Smooth muscle cell (in vitro differentiated cells): ENCODE data around the gene TEX264. TPM values are rescaled to one million over a fixed set of nuclear protein-coding genes. Genes with fewer than 3 reads are reported as not detected.
"Not testable (repeated sequence)": the region's sequence is repeated elsewhere in the genome, so short reads cannot be mapped to it uniquely, and the experiment has no call there.

Experiments
- DNase-seq: peaks from one replicate; lab custom pipeline; 2025; ENCODE audit not compliant: unreplicated experiment; lab: John Stamatoyannopoulos, UW
- H2AFZ ChIP-seq: fragments of 200-600 bp; sonication (generic); 2 replicates; pipeline ENCODE4 v1.6.0; 2016; ENCODE audit warnings: antibody characterized with exemption, low read depth, mild to moderate bottlenecking
- H3F3A ChIP-seq: fragments of 200-600 bp; sonication (generic); 2 replicates; pipeline ENCODE4 v1.6.0; 2017; ENCODE audit warnings: antibody characterized with exemption, low read depth
- H3K27ac ChIP-seq: fragments of 200-600 bp; sonication (generic); 2 replicates; pipeline ENCODE4 v1.5.1; 2016; ENCODE audit warnings: low read depth, mild to moderate bottlenecking
- H3K27me3 ChIP-seq: fragments of 200-600 bp; sonication (generic); 2 replicates; pipeline ENCODE4 v1.6.1; 2016; ENCODE audit warnings: low read depth, mild to moderate bottlenecking
- H3K36me3 ChIP-seq: fragments of 200-600 bp; sonication (generic); 2 replicates; pipeline ENCODE4 v1.5.1; 2016; ENCODE audit warnings: low read depth
- H3K4me1 ChIP-seq: fragments of 200-600 bp; sonication (generic); 2 replicates; pipeline ENCODE4 v1.5.1; 2016; ENCODE audit warnings: low read depth
- H3K4me2 ChIP-seq: fragments of 200-600 bp; sonication (generic); 2 replicates; pipeline ENCODE4 v1.6.0; 2016; ENCODE audit warnings: mild to moderate bottlenecking
- H3K4me3 ChIP-seq: fragments of 200-600 bp; sonication (generic); 2 replicates; pipeline ENCODE4 v1.5.1; 2016; ENCODE audit warnings: mild to moderate bottlenecking
- H3K79me2 ChIP-seq: fragments of 200-600 bp; sonication (generic); 2 replicates; pipeline ENCODE4 v1.6.0; 2016; ENCODE audit warnings: low read depth, mild to moderate bottlenecking
- H3K9ac ChIP-seq: fragments of 200-600 bp; sonication (generic); 2 replicates; pipeline ENCODE4 v1.6.0; 2016; ENCODE audit warnings: low read depth
- H3K9me3 ChIP-seq: fragments of 200-600 bp; sonication (generic); replicated peaks from 2 replicates; pipeline ENCODE4 v1.5.1; 2016; ENCODE audit warnings: low read depth
- H4K20me1 ChIP-seq: fragments of 200-600 bp; sonication (generic); 2 replicates; pipeline ENCODE4 v1.6.0; 2016; ENCODE audit warnings: low read depth
- CTCF ChIP-seq: fragments of 200-600 bp; sonication (generic); IDR thresholded peaks from 2 replicates; pipeline ENCODE4 v1.5.1; 2017; ENCODE audit warnings: borderline replicate concordance, mild to moderate bottlenecking, antibody characterized with exemption; ENCODE audit not compliant: insufficient read depth, poor library complexity, severe bottlenecking
- WGBS: methylation state at CpG from one replicate; pipeline ENCODE4 v1.1.7; 2016; ENCODE audit warnings: low lambda C conversion rate; 5-methylcytosine and 5-hydroxymethylcytosine counted together
- polyA plus RNA-seq: library from polyadenylated mRNA; unstranded; fragments of >200 nt; fragmentation: Nextera tagmentation; extraction: Ambion mirVana; gene quantifications from 2 replicates; pipeline ENCODE4 v1.2.1, GENCODE V29; 2016
- total RNA-seq: library from RNA; depleted of rRNA; stranded (reverse); fragments of >200 nt; gene quantifications from 2 replicates; pipeline ENCODE4 v1.2.3, GENCODE V29; 2014

Gene TEX264
- total and polyA plus RNA-seq, 2 experiments from 2014 or later, result 39.8 to 41.0 TPM

GRCh38 chr3:51642462-51642861 is 28.6 kb upstream of the TEX264 start:
- H3K79me2 ChIP-seq, result no peaks in the 10 kb centered on the region
- H3K4me2 ChIP-seq, result no peak overlapping the region
- no peaks in the 10 kb centered on the region for H3K27me3 ChIP-seq
- no peak overlapping the region for H3K4me3 ChIP-seq
- H3K4me1 ChIP-seq, result no peaks in the 10 kb centered on the region
- H4K20me1 ChIP-seq, result no peaks in the 10 kb centered on the region
- no peak overlapping the region for H3K9ac ChIP-seq
- H3K36me3 ChIP-seq, result peaks cover 19% of the 10 kb centered on the region
- TF ChIP-seq CTCF, result peak; percentile 22
- 70% methylated on average over 2 of the region's 2 CpGs for WGBS
- H3K27ac ChIP-seq, result no peak overlapping the region
- H2AFZ ChIP-seq, result no peak overlapping the region
- DNase-seq, result no peak
- H3K9me3 ChIP-seq, result no peaks in the 10 kb centered on the region
- H3F3A ChIP-seq, result no peaks in the 10 kb centered on the region

- H3K9me3 ChIP-seq, result no peaks in the 10 kb centered on the region
- peaks cover 31% of the 10 kb centered on the region for H3K36me3 ChIP-seq
- no peak overlapping the region for H3K4me3 ChIP-seq
- no peak for TF ChIP-seq CTCF
- H3K27me3 ChIP-seq, result no peaks in the 10 kb centered on the region
- no peak overlapping the region for H3K27ac ChIP-seq
- no peaks in the 10 kb centered on the region for H4K20me1 ChIP-seq
- H3K4me1 ChIP-seq, result no peaks in the 10 kb centered on the region
- DNase-seq, result no peak
- H3K9ac ChIP-seq, result no peak overlapping the region
- no peak overlapping the region for H3K4me2 ChIP-seq
- no peak overlapping the region for H2AFZ ChIP-seq
- no peaks in the 10 kb centered on the region for H3F3A ChIP-seq
- H3K79me2 ChIP-seq, result no peaks in the 10 kb centered on the region
- 98% methylated on average over 9 of the region's 9 CpGs for WGBS
These were observed 25.0 kb upstream of the TEX264 start for GRCh38 chr3:51646091-51646490.

DNA sequence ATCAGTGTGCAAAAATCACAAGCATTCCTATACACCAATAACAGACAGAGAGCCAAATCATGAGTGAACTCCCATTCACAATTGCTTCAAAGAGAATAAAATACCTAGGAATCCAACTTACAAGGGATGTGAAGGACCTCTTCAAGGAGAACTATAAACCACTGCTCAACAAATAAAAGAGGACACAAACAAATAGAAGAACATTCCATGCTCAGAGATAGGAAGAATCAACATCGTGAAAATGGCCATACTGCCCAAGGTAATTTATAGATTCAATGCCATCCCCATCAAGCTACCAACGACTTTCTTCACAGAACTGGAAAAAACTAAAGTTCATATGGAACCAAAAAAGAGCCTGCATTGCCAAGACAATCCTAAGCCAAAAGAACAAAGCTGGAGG is 18.9 kb upstream of the TEX264 start:
- peaks cover 25% of the 10 kb centered on the region for H3K36me3 ChIP-seq
- not testable (repeated sequence) for H3K9ac ChIP-seq, H3K27ac ChIP-seq, H3K79me2 ChIP-seq, H4K20me1 ChIP-seq, H3K4me2 ChIP-seq, DNase-seq, H2AFZ ChIP-seq, H3F3A ChIP-seq, H3K9me3 ChIP-seq, H3K4me3 ChIP-seq, H3K4me1 ChIP-seq, H3K27me3 ChIP-seq
- 95% methylated on average over 2 of the region's 2 CpGs for WGBS

DNA sequence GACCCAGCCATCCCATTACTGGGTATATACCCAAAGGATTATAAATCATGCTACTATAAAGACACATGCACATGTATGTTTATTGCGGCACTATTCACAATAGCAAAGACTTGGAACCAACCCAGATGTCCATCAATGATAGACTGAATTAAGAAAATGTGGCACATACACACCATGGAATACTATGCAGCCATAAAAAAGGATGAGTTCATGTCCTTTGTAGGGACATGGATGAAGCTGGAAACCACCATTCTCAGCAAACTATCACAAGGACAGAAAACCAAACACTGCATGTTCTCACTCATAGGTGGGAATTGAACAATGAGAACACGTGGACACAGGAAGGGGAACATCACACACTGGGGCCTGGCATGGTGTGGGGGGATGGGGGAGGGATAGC is 17.6 kb upstream of the TEX264 start:
- not testable (repeated sequence) for DNase-seq, H3K9me3 ChIP-seq, H3K27ac ChIP-seq, H3K4me3 ChIP-seq, H3K9ac ChIP-seq, H3K4me2 ChIP-seq, H3F3A ChIP-seq, H3K4me1 ChIP-seq, H2AFZ ChIP-seq, H4K20me1 ChIP-seq, H3K79me2 ChIP-seq, H3K27me3 ChIP-seq
- WGBS, result 95% methylated on average over 2 of the region's 2 CpGs
- peaks cover 16% of the 10 kb centered on the region for H3K36me3 ChIP-seq

GRCh38 chr3:51657234-51657633 is 13.8 kb upstream of the TEX264 start:
- Histone ChIP-seq H3K4me2 (no peak overlapping the region), H3K9ac (no peak overlapping the region), H3K27me3 (no peaks in the 10 kb centered on the region), H3F3A (no peaks in the 10 kb centered on the region), H3K36me3 (peaks cover 16% of the 10 kb centered on the region), H4K20me1 (no peaks in the 10 kb centered on the region), H3K79me2 (no peaks in the 10 kb centered on the region), H3K9me3 (no peaks in the 10 kb centered on the region), H2AFZ (no peak overlapping the region), H3K27ac (no peak overlapping the region), H3K4me3 (no peak overlapping the region), H3K4me1 (no peaks in the 10 kb centered on the region)
- DNase-seq, result no peak
- TF ChIP-seq CTCF, result no peak
- 100% methylated on average over 3 of the region's 3 CpGs for WGBS
